ENCODE measurements around the gene SMIM10L2A.
A peak's percentile ranks its signal among the peaks of the same experiment; 100 is the strongest.
"Not testable (repeated sequence)": the region's sequence is repeated elsewhere in the genome, so short reads cannot be mapped to it uniquely, and the experiment has no call there.

SMIM10L2A gene

DNA sequence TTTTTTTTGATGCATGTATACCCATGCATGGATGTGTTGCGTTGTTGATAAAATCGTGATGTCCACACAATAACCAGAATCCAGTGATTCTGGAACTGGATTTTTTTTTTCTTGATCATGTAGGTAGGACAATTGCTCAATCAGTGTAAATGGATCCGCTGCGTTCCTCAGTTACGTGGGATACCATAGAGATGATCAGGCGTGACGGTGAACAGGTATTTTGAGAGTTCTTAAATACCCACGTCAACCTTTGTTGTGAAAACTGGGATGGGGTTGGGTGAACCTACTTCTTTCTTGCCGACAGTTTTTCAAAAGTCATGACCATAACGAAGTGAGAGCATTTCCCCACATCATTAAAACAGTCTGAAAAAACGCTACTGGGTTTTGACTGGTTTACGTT lies 913 bp upstream of the SMIM10L2A start:
- TF ChIP-seq, protein P1, sequence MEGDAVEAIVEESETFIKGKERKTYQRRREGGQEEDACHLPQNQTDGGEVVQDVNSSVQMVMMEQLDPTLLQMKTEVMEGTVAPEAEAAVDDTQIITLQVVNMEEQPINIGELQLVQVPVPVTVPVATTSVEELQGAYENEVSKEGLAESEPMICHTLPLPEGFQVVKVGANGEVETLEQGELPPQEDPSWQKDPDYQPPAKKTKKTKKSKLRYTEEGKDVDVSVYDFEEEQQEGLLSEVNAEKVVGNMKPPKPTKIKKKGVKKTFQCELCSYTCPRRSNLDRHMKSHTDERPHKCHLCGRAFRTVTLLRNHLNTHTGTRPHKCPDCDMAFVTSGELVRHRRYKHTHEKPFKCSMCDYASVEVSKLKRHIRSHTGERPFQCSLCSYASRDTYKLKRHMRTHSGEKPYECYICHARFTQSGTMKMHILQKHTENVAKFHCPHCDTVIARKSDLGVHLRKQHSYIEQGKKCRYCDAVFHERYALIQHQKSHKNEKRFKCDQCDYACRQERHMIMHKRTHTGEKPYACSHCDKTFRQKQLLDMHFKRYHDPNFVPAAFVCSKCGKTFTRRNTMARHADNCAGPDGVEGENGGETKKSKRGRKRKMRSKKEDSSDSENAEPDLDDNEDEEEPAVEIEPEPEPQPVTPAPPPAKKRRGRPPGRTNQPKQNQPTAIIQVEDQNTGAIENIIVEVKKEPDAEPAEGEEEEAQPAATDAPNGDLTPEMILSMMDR (IDR thresholded peaks at IDR 0.05; ENCODE audit: low read depth, low read length), result no peak
- DNase-seq (ENCODE audit: low read depth in 2 of 2), result no peak
- no peak overlapping the region for H3K4me3 ChIP-seq (replicated peaks in 1 of 2; ENCODE audit: low read depth in 2 of 2, low read length in 2 of 2)

DNA sequence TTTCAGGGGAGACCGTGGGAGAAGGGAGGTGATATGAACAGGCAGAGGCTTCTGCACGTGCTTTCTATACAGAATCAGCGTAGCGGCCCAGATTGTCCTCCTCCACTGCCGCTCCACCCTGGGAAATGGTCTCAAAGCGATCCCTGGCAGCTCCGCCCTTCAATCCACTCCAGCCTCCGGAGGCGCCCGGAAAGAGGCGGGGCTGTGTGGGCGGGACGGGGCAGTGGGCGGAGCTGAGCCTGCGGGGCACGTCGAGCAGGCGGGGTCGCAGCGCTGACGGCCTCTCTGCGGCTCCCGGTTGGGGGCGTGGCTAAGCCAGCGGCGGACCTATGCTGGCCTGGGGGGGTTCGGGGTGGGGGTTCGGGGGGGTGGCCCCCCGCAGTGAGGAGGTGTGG lies 210 bp upstream of the SMIM10L2A start:
- H3K4me3 ChIP-seq (replicated peaks in 1 of 2; ENCODE audit: low read depth in 2 of 2, low read length in 2 of 2), result peak overlapping the region; percentile 13 to 33
- peak; percentile 45 to 71 for DNase-seq (ENCODE audit: low read depth in 2 of 2)
- TF ChIP-seq, protein P1 (IDR thresholded peaks at IDR 0.05; ENCODE audit: low read depth, low read length), result no peak

DNA sequence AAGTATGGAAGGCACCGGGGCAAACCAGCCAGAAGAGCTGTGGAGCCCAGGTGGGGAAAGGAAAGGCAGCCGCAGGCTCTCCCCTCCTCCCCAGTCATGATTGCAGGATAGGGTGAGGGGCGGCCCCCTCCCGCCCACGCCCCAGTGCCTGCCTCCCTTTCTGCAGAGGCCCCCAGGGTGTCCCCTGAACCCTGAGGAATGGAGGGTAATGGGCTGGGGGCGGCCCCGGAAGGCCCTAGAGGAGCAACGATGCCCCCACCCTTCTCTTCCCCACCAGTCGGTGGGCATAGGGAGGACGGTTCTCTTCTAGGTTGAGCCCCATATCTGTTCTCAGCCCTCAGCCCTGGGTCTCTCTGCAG lies 1.0 kb downstream of the SMIM10L2A start:
- H3K4me3 ChIP-seq (replicated peaks in 1 of 2; ENCODE audit: low read depth in 2 of 2, low read length in 2 of 2); DNase-seq (ENCODE audit: low read depth in 2 of 2): not testable (repeated sequence)

DNA sequence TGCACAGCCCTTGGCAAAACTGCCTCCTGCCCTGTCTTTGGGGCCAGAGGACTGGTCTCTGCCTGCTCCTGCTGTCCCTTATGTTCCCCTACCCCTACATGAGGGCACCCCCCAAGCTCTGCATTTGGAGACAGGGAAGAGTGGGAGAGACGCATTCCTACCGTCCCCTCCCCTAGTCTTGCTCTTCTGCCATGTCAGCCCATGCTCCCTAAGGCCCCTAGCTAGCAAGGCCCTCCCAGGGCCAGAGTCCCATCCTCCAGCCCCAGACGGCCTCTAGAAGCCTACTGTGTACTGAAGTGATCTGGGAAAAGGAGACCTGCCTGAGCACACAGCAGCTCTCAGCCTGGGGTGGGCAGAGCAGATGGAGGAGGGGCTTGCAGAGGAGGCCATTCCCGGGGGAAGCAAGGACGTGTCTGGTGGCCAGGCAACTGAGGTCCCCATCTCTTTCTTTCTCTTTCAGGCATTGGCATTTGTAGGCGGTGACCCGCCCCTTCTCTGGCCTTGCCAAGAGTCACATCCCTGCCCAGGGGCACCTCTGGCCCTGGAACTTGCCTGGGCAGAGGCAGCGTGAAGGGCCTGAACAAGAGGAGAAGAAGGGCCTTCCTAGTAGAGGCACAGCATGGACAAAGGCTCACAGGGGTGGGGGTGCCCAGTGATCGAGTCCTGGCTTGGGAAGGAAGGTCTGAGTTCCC lies 1.6 kb downstream of the SMIM10L2A start:
- not testable (repeated sequence) for DNase-seq (ENCODE audit: low read depth in 2 of 2); H3K4me3 ChIP-seq (replicated peaks in 1 of 2; ENCODE audit: low read depth in 2 of 2, low read length in 2 of 2)

GRCh38 chrX:135424469-135424868 lies 2.7 kb downstream of the SMIM10L2A start:
- TF ChIP-seq, protein P1 (IDR thresholded peaks at IDR 0.05; ENCODE audit: low read depth, low read length), result no peak

DNA sequence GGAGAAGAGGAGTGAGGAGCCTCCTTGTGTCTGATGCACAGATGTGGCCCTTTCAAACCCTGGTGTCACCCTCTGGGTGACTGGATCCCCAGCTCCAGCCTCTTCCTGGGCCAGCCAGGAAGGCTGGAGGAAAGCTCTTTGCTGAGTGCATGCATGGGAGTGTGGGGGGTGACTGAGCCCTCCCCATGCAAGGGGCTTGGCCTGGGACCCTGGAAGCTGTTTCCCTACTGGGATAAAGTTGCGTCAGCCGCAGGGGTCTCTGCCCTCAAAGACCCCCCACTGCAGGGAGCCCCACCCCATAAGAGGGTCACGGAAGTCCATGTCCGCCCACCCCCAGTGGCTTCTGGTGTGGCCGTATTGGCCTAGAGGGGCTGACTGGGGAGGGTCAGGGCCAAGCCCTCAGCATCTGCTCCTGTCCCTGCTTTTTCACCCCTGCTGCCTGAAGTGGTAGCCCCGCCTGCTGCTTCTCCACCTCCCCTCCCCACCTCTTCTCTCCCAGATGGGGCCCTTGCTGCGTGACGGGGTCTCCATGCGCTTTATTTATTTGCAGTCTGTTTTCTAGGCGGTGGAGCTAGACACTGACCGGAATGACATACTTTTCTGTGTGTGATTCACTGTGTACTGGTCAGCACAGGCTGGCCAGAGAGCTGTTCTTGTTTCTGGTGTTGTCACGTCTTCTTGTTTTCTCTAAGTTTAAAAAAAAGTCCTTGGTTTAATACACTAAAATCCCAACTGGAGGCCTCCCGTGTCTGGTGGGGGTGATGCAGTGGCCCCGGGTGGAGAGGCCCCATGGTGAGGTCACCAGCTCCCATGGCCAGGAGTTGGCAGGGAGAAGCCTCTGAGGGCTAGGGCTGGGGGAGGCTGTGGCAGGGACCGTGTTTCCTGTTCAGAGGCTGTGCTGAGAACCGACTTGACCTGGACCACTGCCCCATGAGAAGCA lies 3.6 kb downstream of the SMIM10L2A start:
- TF ChIP-seq, protein P1 (IDR thresholded peaks at IDR 0.05; ENCODE audit: low read depth, low read length), result no peak
- H3K4me3 ChIP-seq (replicated peaks in 1 of 2; ENCODE audit: low read depth in 2 of 2, low read length in 2 of 2), result no peak overlapping the region
- DNase-seq (ENCODE audit: low read depth in 2 of 2), result peak in 1 of 2 donors; percentile 33

More at GRCh38 chrX:135424469-135424868, 2.7 kb downstream of the SMIM10L2A start:
- DNase-seq (ENCODE audit: low read depth in 2 of 2), result no peak
- H3K4me3 ChIP-seq (replicated peaks in 1 of 2; ENCODE audit: low read depth in 2 of 2, low read length in 2 of 2), result no peak overlapping the region

GRCh38 chrX:135429429-135429828 lies 7.7 kb downstream of the SMIM10L2A start:
- no peak overlapping the region for H3K4me3 ChIP-seq (replicated peaks in 1 of 2; ENCODE audit: low read depth in 2 of 2, low read length in 2 of 2)
- DNase-seq (ENCODE audit: low read depth in 2 of 2), result no peak
- TF ChIP-seq, protein P1 (IDR thresholded peaks at IDR 0.05; ENCODE audit: low read depth, low read length), result no peak

Measured in cardiac fibroblast (primary cell).